NCI-H1436 treated with DMSO at 0.1 percent for 48 hours (cell line): ENCODE data around the gene TST.

Source experiments
- DNase-seq: peaks from one replicate; lab custom pipeline; 2025; lab: John Stamatoyannopoulos, UW

The TST gene

GRCh38 chr22:36982136-36982535, 37.1 kb downstream of the TST start:
- no peak for DNase-seq

GRCh38 chr22:36981247-36981775, 37.9 kb downstream of the TST start:
- no peak for DNase-seq

- DNase-seq = no peak
Observed at GRCh38 chr22:36979016-36979910, 40.0 kb downstream of the TST start.

- DNase-seq = no peak
Observed at GRCh38 chr22:36977947-36978660, 41.1 kb downstream of the TST start.

GRCh38 chr22:36977401-36977861, 41.8 kb downstream of the TST start:
- no peak for DNase-seq

GRCh38 chr22:36976606-36977005, 42.6 kb downstream of the TST start:
- no peak for DNase-seq

GRCh38 chr22:36971341-36972125, 47.7 kb downstream of the TST start:
- DNase-seq = no peak

GRCh38 chr22:36968249-36968964, 50.8 kb downstream of the TST start:
- no peak for DNase-seq

GRCh38 chr22:36966851-36967540, 52.3 kb downstream of the TST start:
- DNase-seq = no peak

- no peak for DNase-seq
Observed at GRCh38 chr22:36965696-36966095, 53.6 kb downstream of the TST start.

GRCh38 chr22:36964106-36964505, 55.1 kb downstream of the TST start:
- no peak for DNase-seq

- DNase-seq = no peak
Observed at GRCh38 chr22:36963302-36963701, 55.9 kb downstream of the TST start.

GRCh38 chr22:36961626-36962025, 57.6 kb downstream of the TST start:
- no peak for DNase-seq
